Measurements from ENCODE around the gene CYP26C1. TPM values are rescaled to one million over a fixed set of nuclear protein-coding genes. Genes with fewer than 3 reads are reported as not detected.

The CYP26C1 gene
- total RNA-seq, 1 experiment from 2014 or later = 0.07 TPM

GRCh38 chr10:93023013-93023650 lies 37.5 kb upstream of the CYP26C1 start:
- POLR2A ChIA-PET = no interaction called here
- H2AFZ ChIP-seq (ENCODE audit: low read depth, low read length, poor library complexity, severe bottlenecking) = no peak overlapping the region
- no peaks in the 10 kb centered on the region for H3K27me3 ChIP-seq (ENCODE audit: insufficient read depth, low read length)
- H3K4me3 ChIP-seq (replicated peaks in 1 of 2; ENCODE audit: low read depth in 1 of 2, low read length in 2 of 2) = no peak overlapping the region
- no peaks in the 10 kb centered on the region for H3K9me3 ChIP-seq (ENCODE audit: control insufficient read depth in 1 of 2, insufficient read depth in 1 of 2, low read depth in 1 of 2, low read length in 2 of 2)
- DNase-seq (ENCODE audit: low read depth, low spot score) = no peak
- no peak overlapping the region for H3K4me2 ChIP-seq (ENCODE audit: low read length)
- intact Hi-C loops (cut with micrococcal nuclease) = no loop called here
- no peak overlapping the region for H3K9ac ChIP-seq (ENCODE audit: low read length)
- no peaks in the 10 kb centered on the region for H3K79me2 ChIP-seq (ENCODE audit: insufficient read depth, low read length)
- H3K9me2 ChIP-seq (ENCODE audit: insufficient read depth) = no peaks in the 10 kb centered on the region
- CTCF ChIA-PET = no interaction called here
- no peak for TF ChIP-seq CEBPB (IDR thresholded peaks at IDR 0.05; ENCODE audit: low read depth)
- TF ChIP-seq TCF7L2 (IDR thresholded peaks at IDR 0.05; ENCODE audit: borderline replicate concordance, extremely low read depth, insufficient read depth, insufficient read length) = no peak
- TF ChIP-seq ZFX (IDR thresholded peaks at IDR 0.05) = no peak
- TF ChIP-seq YY1 (IDR thresholded peaks at IDR 0.05; ENCODE audit: extremely low read depth, insufficient replicate concordance, low read depth, low read length) = no peak
- TF ChIP-seq ZBTB33 (IDR thresholded peaks at IDR 0.05; ENCODE audit: extremely low read depth, insufficient replicate concordance, low read length) = no peak
- no peak for TF ChIP-seq EGR1 (IDR thresholded peaks at IDR 0.05; ENCODE audit: low read depth)
- no peak for TF ChIP-seq SRF (IDR thresholded peaks at IDR 0.05; ENCODE audit: low read depth)
- TF ChIP-seq JUND (IDR thresholded peaks at IDR 0.05) = no peak
- TF ChIP-seq EZH2phosphoT487 (IDR thresholded peaks at IDR 0.05; ENCODE audit: borderline replicate concordance) = no peak
- no peak for TF ChIP-seq POLR2AphosphoS5 (IDR thresholded peaks at IDR 0.05; ENCODE audit: low read depth, low read length)
- TF ChIP-seq SP1 (IDR thresholded peaks at IDR 0.05; ENCODE audit: low read depth) = no peak
- TF ChIP-seq EZH2 (IDR thresholded peaks at IDR 0.05) = no peak
- TF ChIP-seq MAX (IDR thresholded peaks at IDR 0.05) = no peak
- TF ChIP-seq CTCF (IDR thresholded peaks at IDR 0.05 in 2 of 3, conservative IDR thresholded peaks at IDR 0.05 in 1 of 3; ENCODE audit: borderline replicate concordance in 1 of 3, insufficient read depth in 1 of 3, low read depth in 2 of 3, low read length in 2 of 3) = no peak
- no peaks in the 10 kb centered on the region for H4K20me1 ChIP-seq (ENCODE audit: insufficient read depth)
- no TSS peak for BruUV-seq (replicated peaks)
- H3K4me1 ChIP-seq (ENCODE audit: control insufficient read depth in 1 of 2, insufficient read depth in 2 of 2, low read length in 2 of 2) = no peaks in the 10 kb centered on the region
- no peak for ATAC-seq
- H3K27ac ChIP-seq (ENCODE audit: low read depth, low read length) = no peak overlapping the region
- H3K36me3 ChIP-seq (ENCODE audit: control insufficient read depth in 1 of 2, insufficient read depth in 2 of 2, low read length in 2 of 2) = no peaks in the 10 kb centered on the region
- RAD21 ChIA-PET (ENCODE audit: low non-redundant PET in 1 of 2, low total read pairs in 2 of 2, uncharacterized antibody in 2 of 2, unreplicated experiment in 2 of 2) = no interaction called here

All from HCT116 (cell line).